K562 (cell line): ENCODE data around the gene NCAPG2. TPM values are rescaled to one million over a fixed set of nuclear protein-coding genes. Genes with fewer than 3 reads are reported as not detected.
A peak's percentile ranks its signal among the peaks of the same experiment; 100 is the strongest.

Experiments
- GMEB1 ChIP-seq: fragments of 250-450 bp; sonication (Bioruptor Pico); IDR thresholded peaks from 2 replicates; pipeline ENCODE4 v1.4.0; 2020; ENCODE audit warnings: mild to moderate bottlenecking
- MBD1 ChIP-seq: fragments of 250-450 bp; sonication (Bioruptor Pico); IDR thresholded peaks from 2 replicates; pipeline ENCODE4 v1.8.0; 2022; ENCODE audit warnings: inconsistent platforms
- MXI1 ChIP-seq: IDR thresholded peaks from 2 replicates; pipeline ENCODE4 v1.6.1; 2011; ENCODE audit warnings: low read depth, mild to moderate bottlenecking, improper control_type of control experiment, low read length
- SMC3 ChIP-seq: conservative IDR thresholded peaks from 2 replicates; pipeline ENCODE4 v1.6.1; 2011; ENCODE audit warnings: low read depth, low read length, improper control_type of control experiment; ENCODE audit not compliant: insufficient read depth
- ZBTB43 ChIP-seq: sonication (generic); formaldehyde crosslinking; IDR thresholded peaks from 2 replicates; pipeline ENCODE4 v1.8.0; 2023; ENCODE audit warnings: mild to moderate bottlenecking, missing genetic modification reagents
- polyA plus RNA-seq, 8 experiments: library from polyadenylated mRNA; depleted of rRNA in 4 of 8; stranded (reverse) in 5 of 8; unstranded in 3 of 8; fragments of >200 nt; fragmentation: Nextera tagmentation in 2 of 8; fragmentation: Illumina TruSeq in 1 of 8; extraction: Ambion mirVana in 2 of 8; extraction: Trizol in 1 of 8; gene quantifications; 2 replicates each; pipeline versions ENCODE4 v1.2.1 to v1.2.3, GENCODE V29; 2011 to 2014; ENCODE audit warnings: inconsistent platforms in 1 of 8, missing spikeins in 1 of 8
- total RNA-seq, 7 experiments: library from RNA; depleted of rRNA in 6 of 7; stranded (reverse); fragments of >200 nt in 6 of 7; fragmentation: Illumina TruSeq in 2 of 7; extraction: Trizol in 2 of 7; gene quantifications; 2 replicates each; pipeline versions ENCODE4 v1.2.1 to v1.2.3, GENCODE V29; 2011 to 2021; ENCODE audit warnings: low replicate concordance in 1 of 7

The NCAPG2 gene
- total and polyA plus RNA-seq, 9 of the 15 experiments (the other 6 are each of a cell fraction or from before 2014, with no cell fraction given), result 21.5 to 127 (median 86.1) TPM

GRCh38 chr7:158724658-158725505 is 20.3 kb upstream of the NCAPG2 start (continued):
- TF ChIP-seq MBD1 (CRISPR knock-in tag), result peak; percentile 77; the same call in 1 of the 2 replicates
- no peak for TF ChIP-seq GMEB1 (CRISPR knock-in tag)
- no peak for TF ChIP-seq ZBTB43 (CRISPR knock-in tag)
- no peak for TF ChIP-seq MXI1
- TF ChIP-seq SMC3, result no peak
